SK-N-SH (cell line): ENCODE results near the gene PPP1R1C. TPM values are rescaled to one million over a fixed set of nuclear protein-coding genes. Genes with fewer than 3 reads are reported as not detected.
A peak's percentile ranks its signal among the peaks of the same experiment; 100 is the strongest.

Experiments
- CTCF ChIA-PET: fragments of 300-600, 350-600 bp; formaldehyde crosslinking; extraction: SDS; loops from one replicate; lab custom pipeline; 2021; lab: Yijun Ruan, JAX
- POLR2A ChIA-PET: fragments of 350-600 bp; sonication (Branson Sonifier 250); formaldehyde crosslinking; extraction: SDS; loops from one replicate; lab custom pipeline; 2020; ENCODE audit warnings: antibody characterized with exemption, inconsistent platforms; lab: Yijun Ruan, JAX
- DNase-seq: peaks from one replicate; pipeline ENCODE4 v3.0.0; 2012
- H2AFZ ChIP-seq: fragments of 200-600 bp; sonication (generic); 2 replicates; pipeline ENCODE4 v1.8.1; 2016; ENCODE audit warnings: antibody characterized with exemption, mild to moderate bottlenecking, low read depth
- H3F3A ChIP-seq: fragments of 200-600 bp; sonication (generic); replicated peaks from 2 replicates; pipeline ENCODE3; 2016; ENCODE audit warnings: antibody characterized with exemption, mild to moderate bottlenecking; ENCODE audit not compliant: insufficient read depth
- H3K27ac ChIP-seq, 2 experiments: fragments of 200-500 bp in 1 of 2; fragments of 200-600 bp in 1 of 2; sonication (Bioruptor generic) in 1 of 2; sonication (generic), shearing (Covaris generic) in 1 of 2; 2 replicates each; pipeline versions ENCODE4 v1.5.1 to v1.6.1; 2014 to 2016; ENCODE audit warnings: low read depth in 2 of 2, inconsistent platforms in 1 of 2, low read length in 1 of 2, mild to moderate bottlenecking in 1 of 2, mixed read lengths in 1 of 2
- H3K27me3 ChIP-seq: fragments of 200-600 bp; sonication (generic), shearing (Covaris generic); 2 replicates; pipeline ENCODE4 v1.6.1; 2016; ENCODE audit warnings: mixed run types; ENCODE audit not compliant: insufficient read depth
- H3K36me3 ChIP-seq, 2 experiments: fragments of 200-500 bp in 1 of 2; fragments of 200-600 bp in 1 of 2; sonication (Bioruptor generic) in 1 of 2; sonication (generic) in 1 of 2; replicated peaks in 1 of 2; 2 replicates each; pipeline versions ENCODE3 to v1.5.1; 2014 to 2016; ENCODE audit warnings: low read length in 1 of 2, mild to moderate bottlenecking in 1 of 2; ENCODE audit not compliant: insufficient read depth in 2 of 2, control insufficient read depth in 1 of 2
- H3K4me1 ChIP-seq, 2 experiments: fragments of 200-500 bp in 1 of 2; fragments of 200-600 bp in 1 of 2; sonication (Bioruptor generic) in 1 of 2; sonication (generic), shearing (Covaris generic) in 1 of 2; 2 replicates each; pipeline versions ENCODE4 v1.5.1 to v1.6.1; 2014 to 2016; ENCODE audit warnings: low read depth in 1 of 2, low read length in 1 of 2, mixed run types in 1 of 2; ENCODE audit not compliant: insufficient read depth in 2 of 2, control insufficient read depth in 1 of 2
- H3K4me2 ChIP-seq: fragments of 200-600 bp; sonication (generic), shearing (Covaris generic); 2 replicates; pipeline ENCODE4 v1.6.1; 2017; ENCODE audit warnings: mixed run types
- H3K4me3 ChIP-seq, 2 experiments: fragments of 200-500 bp in 1 of 2; fragments of 200-600 bp in 1 of 2; sonication (Bioruptor generic) in 1 of 2; sonication (generic), shearing (Covaris generic) in 1 of 2; 2 replicates each; pipeline versions ENCODE4 v1.5.1 to v1.8.1; 2014 to 2016; ENCODE audit warnings: low read depth in 2 of 2, inconsistent platforms in 1 of 2, low read length in 1 of 2, mild to moderate bottlenecking in 1 of 2, mixed read lengths in 1 of 2, moderate library complexity in 1 of 2
- H3K79me2 ChIP-seq: fragments of 200-600 bp; sonication (generic); 2 replicates; pipeline ENCODE4 v1.8.1; 2017; ENCODE audit warnings: mild to moderate bottlenecking; ENCODE audit not compliant: insufficient read depth
- H3K9ac ChIP-seq: fragments of 200-600 bp; sonication (generic); 2 replicates; pipeline ENCODE4 v1.6.1; 2017; ENCODE audit warnings: mixed run types
- H3K9me2 ChIP-seq: fragments of 200-600 bp; sonication (generic); 2 replicates; pipeline ENCODE4 v1.6.1; 2017; ENCODE audit warnings: mixed run types
- H3K9me3 ChIP-seq: fragments of 200-600 bp; sonication (generic); 2 replicates; pipeline ENCODE4 v1.6.1; 2017; ENCODE audit warnings: mixed run types, mild to moderate bottlenecking, moderate library complexity
- H4K20me1 ChIP-seq: fragments of 200-600 bp; sonication (generic); 2 replicates; pipeline ENCODE4 v1.6.1; 2017; ENCODE audit warnings: mild to moderate bottlenecking, mixed run types; ENCODE audit not compliant: insufficient read depth
- CHD2 ChIP-seq: fragments of 150-350 bp; IDR thresholded peaks from 2 replicates; pipeline ENCODE4 v1.6.1; 2018; ENCODE audit warnings: low read length; ENCODE audit not compliant: partially characterized antibody
- EP300 ChIP-seq, 2 experiments: IDR thresholded peaks; 2 replicates each; pipeline versions ENCODE4 v1.4.0 to v1.6.1; 2012; ENCODE audit warnings: borderline replicate concordance in 1 of 2, low read depth in 1 of 2, low read length in 1 of 2
- EZH2phosphoT487 ChIP-seq: fragments of 200-600 bp; sonication (generic); IDR thresholded peaks from 2 replicates; pipeline ENCODE4 v1.6.1; 2017; ENCODE audit warnings: low read depth, mixed run types, mild to moderate bottlenecking, antibody characterized with exemption, moderate library complexity, borderline replicate concordance
- FOXM1 ChIP-seq: IDR thresholded peaks from 2 replicates; pipeline ENCODE4 v1.4.0; 2012; ENCODE audit warnings: low read depth, mild to moderate bottlenecking
- GABPA ChIP-seq: IDR thresholded peaks from 2 replicates; pipeline ENCODE4 v1.4.0; 2012; ENCODE audit warnings: low read depth, mild to moderate bottlenecking
- JUND ChIP-seq: IDR thresholded peaks from 2 replicates; pipeline ENCODE4 v1.4.0; 2012
- MEF2A ChIP-seq: IDR thresholded peaks from 2 replicates; pipeline ENCODE4 v1.4.0; 2012; ENCODE audit warnings: low read depth, borderline replicate concordance
- PBX3 ChIP-seq: IDR thresholded peaks from 2 replicates; pipeline ENCODE4; 2012
- RFX5 ChIP-seq: IDR thresholded peaks from 2 replicates; pipeline ENCODE4 v1.6.1; 2012; ENCODE audit warnings: mild to moderate bottlenecking, improper control_type of control experiment, low read length
- TCF12 ChIP-seq: IDR thresholded peaks from 2 replicates; pipeline ENCODE4 v1.4.0; 2012
- YY1 ChIP-seq: IDR thresholded peaks from 2 replicates; pipeline ENCODE4 v1.4.0; 2012; ENCODE audit warnings: low read depth, mild to moderate bottlenecking
- WGBS: methylation state at CpG from one replicate; pipeline ENCODE4 v1.1.6; 2017; ENCODE audit warnings: low lambda C conversion rate; 5-methylcytosine and 5-hydroxymethylcytosine counted together
- polyA plus RNA-seq, 3 experiments: library from polyadenylated mRNA; depleted of rRNA; stranded (reverse); fragments of >200 nt; gene quantifications; 2 replicates each; pipeline ENCODE4 v1.2.3, GENCODE V29; 2012
- TF ChIP-seq, protein P1 (sequence below): IDR thresholded peaks from 2 replicates; pipeline ENCODE4 v1.6.1; 2012; ENCODE audit warnings: mild to moderate bottlenecking, low read depth, low read length, moderate library complexity
- TF ChIP-seq, protein P2 (sequence below): IDR thresholded peaks from 2 replicates; pipeline ENCODE4 v1.4.0; 2012; ENCODE audit warnings: low read depth
- TF ChIP-seq, protein P3 (sequence below): fragments of 200-600 bp; sonication (generic); IDR thresholded peaks from 2 replicates; pipeline ENCODE4 v1.6.1; 2017; ENCODE audit warnings: antibody characterized with exemption, mild to moderate bottlenecking, moderate library complexity

PPP1R1C gene
- polyA plus RNA-seq, 1 of the 3 experiments (the other 2 are of a cell fraction) = 0.41 TPM

DNA sequence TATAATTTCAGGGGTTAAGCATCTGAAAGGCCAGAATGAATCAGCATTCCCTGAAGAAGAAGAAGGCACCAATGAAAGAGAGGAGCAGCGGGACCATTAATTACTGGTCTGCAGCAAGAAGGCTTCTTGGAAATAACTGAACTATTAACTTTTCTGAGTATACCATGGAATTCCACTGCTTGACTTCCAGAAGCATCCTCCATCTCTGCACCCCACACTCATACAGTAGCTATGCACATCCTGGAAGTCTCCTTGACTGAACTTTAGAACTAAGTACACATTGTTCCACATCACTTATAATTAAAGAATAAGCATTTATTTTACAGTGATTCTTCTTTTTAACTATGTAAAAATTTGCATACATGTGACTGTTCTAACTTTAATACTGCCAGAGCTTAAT, 131.5 kb downstream of the PPP1R1C start:
- H3F3A ChIP-seq = peaks cover 3% of the 10 kb centered on the region
- H3K79me2 ChIP-seq = no peaks in the 10 kb centered on the region
- ChIA-PET POLR2A (no interaction called here), CTCF (interaction anchor here (0.6 to 0.9 kb wide), 3 partner anchors 11 to 637 kb away, joined by 3 read pairs; no protein-coding TSS in a partner anchor)
- H3K9me3 ChIP-seq = no peaks in the 10 kb centered on the region; the same call in 1 of the 2 replicates
- no peak overlapping the region for H3K4me3 ChIP-seq
- no peaks in the 10 kb centered on the region for H3K36me3 ChIP-seq
- H4K20me1 ChIP-seq = no peaks in the 10 kb centered on the region
- no peak overlapping the region for H3K27ac ChIP-seq
- no peak overlapping the region for H3K9ac ChIP-seq
- no peaks in the 10 kb centered on the region for H3K9me2 ChIP-seq
- H3K4me1 ChIP-seq = no peaks in the 10 kb centered on the region
- TF ChIP-seq, protein P1, sequence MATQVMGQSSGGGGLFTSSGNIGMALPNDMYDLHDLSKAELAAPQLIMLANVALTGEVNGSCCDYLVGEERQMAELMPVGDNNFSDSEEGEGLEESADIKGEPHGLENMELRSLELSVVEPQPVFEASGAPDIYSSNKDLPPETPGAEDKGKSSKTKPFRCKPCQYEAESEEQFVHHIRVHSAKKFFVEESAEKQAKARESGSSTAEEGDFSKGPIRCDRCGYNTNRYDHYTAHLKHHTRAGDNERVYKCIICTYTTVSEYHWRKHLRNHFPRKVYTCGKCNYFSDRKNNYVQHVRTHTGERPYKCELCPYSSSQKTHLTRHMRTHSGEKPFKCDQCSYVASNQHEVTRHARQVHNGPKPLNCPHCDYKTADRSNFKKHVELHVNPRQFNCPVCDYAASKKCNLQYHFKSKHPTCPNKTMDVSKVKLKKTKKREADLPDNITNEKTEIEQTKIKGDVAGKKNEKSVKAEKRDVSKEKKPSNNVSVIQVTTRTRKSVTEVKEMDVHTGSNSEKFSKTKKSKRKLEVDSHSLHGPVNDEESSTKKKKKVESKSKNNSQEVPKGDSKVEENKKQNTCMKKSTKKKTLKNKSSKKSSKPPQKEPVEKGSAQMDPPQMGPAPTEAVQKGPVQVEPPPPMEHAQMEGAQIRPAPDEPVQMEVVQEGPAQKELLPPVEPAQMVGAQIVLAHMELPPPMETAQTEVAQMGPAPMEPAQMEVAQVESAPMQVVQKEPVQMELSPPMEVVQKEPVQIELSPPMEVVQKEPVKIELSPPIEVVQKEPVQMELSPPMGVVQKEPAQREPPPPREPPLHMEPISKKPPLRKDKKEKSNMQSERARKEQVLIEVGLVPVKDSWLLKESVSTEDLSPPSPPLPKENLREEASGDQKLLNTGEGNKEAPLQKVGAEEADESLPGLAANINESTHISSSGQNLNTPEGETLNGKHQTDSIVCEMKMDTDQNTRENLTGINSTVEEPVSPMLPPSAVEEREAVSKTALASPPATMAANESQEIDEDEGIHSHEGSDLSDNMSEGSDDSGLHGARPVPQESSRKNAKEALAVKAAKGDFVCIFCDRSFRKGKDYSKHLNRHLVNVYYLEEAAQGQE = no peak
- TF ChIP-seq YY1 = no peak
- no peak for TF ChIP-seq EZH2phosphoT487
- TF ChIP-seq FOXM1 = no peak
- no peak overlapping the region for H2AFZ ChIP-seq
- no peak for DNase-seq
- H3K4me2 ChIP-seq = no peak overlapping the region
- WGBS = 92% methylated on average over 1 of the region's 1 CpG
- no peaks in the 10 kb centered on the region for H3K27me3 ChIP-seq

- no peak overlapping the region for H2AFZ ChIP-seq
- H3K9me2 ChIP-seq = no peaks in the 10 kb centered on the region
- no peaks in the 10 kb centered on the region for H3K36me3 ChIP-seq
- 81% methylated on average over 3 of the region's 3 CpGs for WGBS
- H3F3A ChIP-seq = peaks cover 12% of the 10 kb centered on the region
- ChIA-PET CTCF (no interaction called here), POLR2A (no interaction called here)
- no peaks in the 10 kb centered on the region for H3K27me3 ChIP-seq
- H3K4me3 ChIP-seq = no peak overlapping the region
- H3K9ac ChIP-seq = no peak overlapping the region
- H3K4me2 ChIP-seq = peak overlapping the region; percentile 23; the same call in 1 of the 2 replicates
- TF ChIP-seq PBX3 (0 out of 2 replicates have a peak, but pooled peaks have one; percentile 24), JUND (peak; percentile 27; the same call in 1 of the 2 replicates), GABPA (no peak), CHD2 (no peak), EZH2phosphoT487 (no peak), TCF12 (peak; percentile 43), EP300 (IDR thresholded peaks at IDR 0.05; ENCODE audit: borderline replicate concordance in 1 of 2, low read depth in 1 of 2, low read length in 1 of 2) (0 out of 4 replicates have a peak, but pooled peaks of 1 of the 2 experiments have one; percentile 17), MEF2A (no peak), RFX5 (no peak)
- TF ChIP-seq, protein P2, sequence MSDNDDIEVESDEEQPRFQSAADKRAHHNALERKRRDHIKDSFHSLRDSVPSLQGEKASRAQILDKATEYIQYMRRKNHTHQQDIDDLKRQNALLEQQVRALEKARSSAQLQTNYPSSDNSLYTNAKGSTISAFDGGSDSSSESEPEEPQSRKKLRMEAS = no peak
- TF ChIP-seq, protein P3, sequence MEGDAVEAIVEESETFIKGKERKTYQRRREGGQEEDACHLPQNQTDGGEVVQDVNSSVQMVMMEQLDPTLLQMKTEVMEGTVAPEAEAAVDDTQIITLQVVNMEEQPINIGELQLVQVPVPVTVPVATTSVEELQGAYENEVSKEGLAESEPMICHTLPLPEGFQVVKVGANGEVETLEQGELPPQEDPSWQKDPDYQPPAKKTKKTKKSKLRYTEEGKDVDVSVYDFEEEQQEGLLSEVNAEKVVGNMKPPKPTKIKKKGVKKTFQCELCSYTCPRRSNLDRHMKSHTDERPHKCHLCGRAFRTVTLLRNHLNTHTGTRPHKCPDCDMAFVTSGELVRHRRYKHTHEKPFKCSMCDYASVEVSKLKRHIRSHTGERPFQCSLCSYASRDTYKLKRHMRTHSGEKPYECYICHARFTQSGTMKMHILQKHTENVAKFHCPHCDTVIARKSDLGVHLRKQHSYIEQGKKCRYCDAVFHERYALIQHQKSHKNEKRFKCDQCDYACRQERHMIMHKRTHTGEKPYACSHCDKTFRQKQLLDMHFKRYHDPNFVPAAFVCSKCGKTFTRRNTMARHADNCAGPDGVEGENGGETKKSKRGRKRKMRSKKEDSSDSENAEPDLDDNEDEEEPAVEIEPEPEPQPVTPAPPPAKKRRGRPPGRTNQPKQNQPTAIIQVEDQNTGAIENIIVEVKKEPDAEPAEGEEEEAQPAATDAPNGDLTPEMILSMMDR = no peak
- H3K9me3 ChIP-seq = no peaks in the 10 kb centered on the region
- peak overlapping the region in 1 of 2 experiments; percentile 55; a peak in 1 of 4 replicates for H3K27ac ChIP-seq
- H3K79me2 ChIP-seq = no peaks in the 10 kb centered on the region
- peaks cover 0 to 22% of the 10 kb centered on the region in 2 experiments; a peak in 2 of 4 replicates for H3K4me1 ChIP-seq
- H4K20me1 ChIP-seq = no peaks in the 10 kb centered on the region
- DNase-seq = no peak
Measured at GRCh38 chr2:182128821-182129707, 143.4 kb downstream of the PPP1R1C start.
